HEK293T (cell line): ENCODE measurements around the gene YTHDF1.

Experiments used
- CTCF ChIA-PET: fragments of 350-600 bp; formaldehyde crosslinking; extraction: SDS; loops from one replicate; lab custom pipeline; 2021; ENCODE audit warnings: antibody characterized with exemption, inconsistent platforms; lab: Yijun Ruan, JAX
- POLR2A ChIA-PET: fragments of 350-600 bp; formaldehyde crosslinking; extraction: SDS; loops from one replicate; lab custom pipeline; 2020; ENCODE audit warnings: antibody characterized with exemption, inconsistent platforms; lab: Yijun Ruan, JAX
- DNase-seq: peaks from one replicate; pipeline ENCODE4 v3.0.0; 2012; ENCODE audit warnings: mixed read lengths; ENCODE audit errors: extremely low spot score
- ARNT ChIP-seq: fragments of 450-650 bp; IDR thresholded peaks from 2 replicates; pipeline ENCODE4 v1.6.1; 2017; ENCODE audit warnings: mild to moderate bottlenecking
- BHLHE40 ChIP-seq: fragments of 450-650 bp; IDR thresholded peaks from 2 replicates; pipeline ENCODE4 v1.6.1; 2016; ENCODE audit warnings: mild to moderate bottlenecking, moderate library complexity, borderline replicate concordance
- CTBP1 ChIP-seq: fragments of 450-650 bp; IDR thresholded peaks from 2 replicates; pipeline ENCODE4 v1.6.1; 2016; ENCODE audit warnings: borderline replicate concordance
- ELF4 ChIP-seq: fragments of 450-650 bp; IDR thresholded peaks from 2 replicates; pipeline ENCODE4 v1.6.1; 2017; ENCODE audit warnings: antibody characterized with exemption
- FOXA1 ChIP-seq: fragments of 450-650 bp; IDR thresholded peaks from 2 replicates; pipeline ENCODE4 v1.6.1; 2016; ENCODE audit warnings: mild to moderate bottlenecking
- FOXK2 ChIP-seq: fragments of 450-650 bp; IDR thresholded peaks from 2 replicates; pipeline ENCODE4 v1.6.1; 2016; ENCODE audit warnings: mild to moderate bottlenecking
- FOXM1 ChIP-seq: fragments of 450-650 bp; IDR thresholded peaks from 2 replicates; pipeline ENCODE4 v1.6.1; 2017; ENCODE audit warnings: mild to moderate bottlenecking, borderline replicate concordance
- HDGF ChIP-seq: fragments of 450-650 bp; IDR thresholded peaks from 2 replicates; pipeline ENCODE4 v1.6.1; 2017; ENCODE audit warnings: antibody characterized with exemption, borderline replicate concordance
- L3MBTL2 ChIP-seq: fragments of 450-650 bp; conservative IDR thresholded peaks from 2 replicates; pipeline ENCODE4 v1.6.1; 2016; ENCODE audit warnings: mild to moderate bottlenecking
- LEF1 ChIP-seq: fragments of 450-650 bp; IDR thresholded peaks from 2 replicates; pipeline ENCODE4 v1.6.1; 2017; ENCODE audit warnings: mild to moderate bottlenecking, borderline replicate concordance
- NFRKB ChIP-seq: fragments of 450-650 bp; IDR thresholded peaks from 2 replicates; pipeline ENCODE4 v1.6.1; 2016; ENCODE audit warnings: mild to moderate bottlenecking, moderate library complexity
- PKNOX1 ChIP-seq: fragments of 450-650 bp; IDR thresholded peaks from 2 replicates; pipeline ENCODE4 v1.6.1; 2016
- SP1 ChIP-seq: fragments of 450-650 bp; IDR thresholded peaks from 2 replicates; pipeline ENCODE4 v1.6.1; 2017
- SUZ12 ChIP-seq: fragments of 450-650 bp; IDR thresholded peaks from 2 replicates; pipeline ENCODE4 v1.6.1; 2016; ENCODE audit warnings: mild to moderate bottlenecking
- TARDBP ChIP-seq: fragments of 450-650 bp; IDR thresholded peaks from 2 replicates; pipeline ENCODE4 v1.6.1; 2016
- ZNF384 ChIP-seq: fragments of 450-650 bp; IDR thresholded peaks from 2 replicates; pipeline ENCODE4 v1.6.1; 2016

YTHDF1 gene

GRCh38 chr20:63216849-63217471 is 1.0 kb upstream of the YTHDF1 start:
- ChIA-PET POLR2A (interaction anchor here (0.5 to 0.7 kb wide), 2 partner anchors 68 to 210 kb away, joined by 3 read pairs; partner anchors contain the start of gene BHLHE23), CTCF (no interaction called here)
- no peak for DNase-seq
- TF ChIP-seq BHLHE40 (no peak), FOXA1 (no peak), FOXM1 (no peak), ZNF384 (no peak), FOXK2 (no peak), SP1 (no peak), NFRKB (no peak), HDGF (no peak)

- TF ChIP-seq ZNF384 = no peak
- TF ChIP-seq FOXM1 = 0 out of 2 replicates have a peak, but pooled peaks have one; percentile 38
- ChIA-PET CTCF (interaction anchor here (0.7 to 1.7 kb wide), 7 partner anchors 9 to 781 kb away, joined by 3 to 6 read pairs (median 3); no protein-coding TSS in a partner anchor), POLR2A (interaction anchor here (0.9 to 1.8 kb wide), 5 partner anchors 8 to 39 kb away, joined by 3 to 8 read pairs (median 5); no protein-coding TSS in a partner anchor)
- DNase-seq = peak; percentile 71
Measured at GRCh38 chr20:63215101-63216040, 560 bp downstream of the YTHDF1 start.

- DNase-seq = no peak
- ChIA-PET CTCF (interaction anchor here (0.7 to 1.7 kb wide), 6 partner anchors 9 to 780 kb away, joined by 3 to 6 read pairs (median 4); no protein-coding TSS in a partner anchor), POLR2A (interaction anchor here (0.9 to 1.8 kb wide), 5 partner anchors 7 to 38 kb away, joined by 3 to 8 read pairs (median 5); no protein-coding TSS in a partner anchor)
- TF ChIP-seq SP1 = no peak
- TF ChIP-seq CTBP1 = no peak
Measured at GRCh38 chr20:63214514-63214913, 1.4 kb downstream of the YTHDF1 start.

- CTCF ChIA-PET = no interaction called here
- POLR2A ChIA-PET = interaction anchor here (1.2 kb wide), 1 partner anchor 16 kb away, joined by 3 read pairs; no protein-coding TSS in a partner anchor
- TF ChIP-seq NFRKB (no peak), CTBP1 (no peak), BHLHE40 (no peak), SUZ12 (no peak), L3MBTL2 (no peak), FOXA1 (no peak), FOXM1 (no peak), FOXK2 (no peak), ARNT (no peak), SP1 (no peak), HDGF (no peak), TARDBP (no peak), ELF4 (no peak), LEF1 (no peak), PKNOX1 (no peak)
- no peak for DNase-seq
Measured at GRCh38 chr20:63212792-63213191, 3.1 kb downstream of the YTHDF1 start.

GRCh38 chr20:63212393-63212730 is 3.6 kb downstream of the YTHDF1 start:
- POLR2A ChIA-PET = interaction anchor here (1.2 kb wide), 1 partner anchor 15 kb away, joined by 3 read pairs; no protein-coding TSS in a partner anchor

GRCh38 chr20:63210011-63210605 is 5.8 kb downstream of the YTHDF1 start:
- no peak for DNase-seq
- CTCF ChIA-PET = interaction anchor here (0.7 kb wide), 1 partner anchor 98 kb away, joined by 3 read pairs; no protein-coding TSS in a partner anchor
- TF ChIP-seq ARNT (no peak), ZNF384 (no peak), L3MBTL2 (no peak), PKNOX1 (no peak), BHLHE40 (no peak), SUZ12 (no peak), HDGF (no peak), CTBP1 (no peak), FOXM1 (no peak), NFRKB (no peak)
- POLR2A ChIA-PET = no interaction called here

More at GRCh38 chr20:63212393-63212730, 3.6 kb downstream of the YTHDF1 start:
- CTCF ChIA-PET = no interaction called here
- no peak for TF ChIP-seq ZNF384
- no peak for TF ChIP-seq FOXK2
- no peak for DNase-seq
